ENCODE data around the gene GABRB1.

GABRB1 gene

DNA sequence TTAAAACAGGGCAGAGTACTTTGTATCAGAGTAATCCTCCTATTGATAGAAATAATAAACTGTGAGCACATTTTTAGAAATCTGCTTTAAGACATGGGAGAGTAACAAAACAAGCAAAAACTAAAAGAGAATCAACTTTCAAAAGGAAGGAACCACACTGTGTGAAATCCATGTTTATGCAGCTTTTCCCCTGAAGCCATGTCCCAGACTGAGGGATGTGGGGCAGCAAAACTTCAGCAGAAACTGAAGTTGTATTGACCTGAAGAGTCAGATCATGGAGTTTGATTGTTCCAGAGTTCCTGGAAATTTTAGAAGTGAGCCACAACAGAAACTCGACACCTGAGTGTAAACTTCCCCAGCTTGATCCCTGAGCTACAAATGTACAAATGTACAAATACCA lies 378.9 kb downstream of the GABRB1 start:
- no peak for DNase-seq

GRCh38 chr4:47413521-47413920 lies 382.2 kb downstream of the GABRB1 start:
- DNase-seq = no peak

DNA sequence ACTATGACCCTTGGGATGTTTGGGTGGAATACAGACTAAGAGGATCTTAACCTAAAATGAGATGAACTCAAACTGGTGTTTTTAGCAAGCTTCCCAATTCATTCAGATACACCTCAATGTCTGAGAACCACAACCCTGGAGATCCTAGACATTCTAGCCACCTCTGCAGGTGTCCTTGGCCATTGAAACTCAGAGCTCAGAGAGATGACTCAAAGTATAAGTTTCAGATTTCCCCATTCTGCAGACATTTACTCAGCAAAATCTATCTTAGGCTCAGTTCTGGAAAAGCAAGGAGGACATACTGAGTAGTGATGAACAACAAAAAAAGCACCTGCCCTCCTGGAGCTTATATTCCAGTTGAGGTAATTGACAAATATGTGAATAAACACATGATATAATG lies 384.4 kb downstream of the GABRB1 start:
- no peak for DNase-seq

- no peak for DNase-seq
Measured at GRCh38 chr4:47418147-47418546, 386.8 kb downstream of the GABRB1 start.

GRCh38 chr4:47419296-47419695 lies 387.9 kb downstream of the GABRB1 start:
- no peak for DNase-seq

DNA sequence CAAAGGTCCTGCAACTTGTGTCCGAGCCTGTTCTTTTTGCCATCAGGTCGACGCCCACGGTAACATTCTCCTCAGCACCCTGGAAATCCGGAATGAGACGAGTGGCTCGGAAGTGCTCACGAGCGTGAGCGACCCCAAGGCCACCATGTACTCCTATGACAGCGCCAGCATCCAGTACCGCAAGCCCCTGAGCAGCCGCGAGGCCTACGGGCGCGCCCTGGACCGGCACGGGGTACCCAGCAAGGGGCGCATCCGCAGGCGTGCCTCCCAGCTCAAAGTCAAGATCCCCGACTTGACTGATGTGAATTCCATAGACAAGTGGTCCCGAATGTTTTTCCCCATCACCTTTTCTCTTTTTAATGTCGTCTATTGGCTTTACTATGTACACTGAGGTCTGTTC lies 394.3 kb downstream of the GABRB1 start:
- DNase-seq = no peak

DNA sequence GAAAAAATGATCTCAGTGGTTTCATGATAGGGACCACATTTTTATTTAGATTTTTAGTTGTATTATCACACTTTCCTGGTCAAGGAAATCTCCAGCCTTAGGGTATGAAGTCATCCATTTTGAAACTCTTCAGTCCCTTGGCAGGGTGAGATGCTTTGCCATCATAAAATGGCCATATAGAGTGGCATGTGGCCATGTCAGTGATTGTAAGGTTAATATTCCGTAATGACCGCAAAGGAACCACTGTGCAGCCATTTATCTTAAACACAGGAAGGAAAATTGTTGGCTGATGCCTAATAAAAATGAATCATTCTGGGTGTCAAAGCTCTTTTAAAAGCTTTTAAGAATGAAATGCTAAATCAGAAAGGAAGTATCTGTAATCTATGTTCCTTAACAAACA lies 396.6 kb downstream of the GABRB1 start:
- no peak for DNase-seq

GRCh38 chr4:47432749-47433148 lies 401.4 kb downstream of the GABRB1 start:
- no peak for DNase-seq

DNA sequence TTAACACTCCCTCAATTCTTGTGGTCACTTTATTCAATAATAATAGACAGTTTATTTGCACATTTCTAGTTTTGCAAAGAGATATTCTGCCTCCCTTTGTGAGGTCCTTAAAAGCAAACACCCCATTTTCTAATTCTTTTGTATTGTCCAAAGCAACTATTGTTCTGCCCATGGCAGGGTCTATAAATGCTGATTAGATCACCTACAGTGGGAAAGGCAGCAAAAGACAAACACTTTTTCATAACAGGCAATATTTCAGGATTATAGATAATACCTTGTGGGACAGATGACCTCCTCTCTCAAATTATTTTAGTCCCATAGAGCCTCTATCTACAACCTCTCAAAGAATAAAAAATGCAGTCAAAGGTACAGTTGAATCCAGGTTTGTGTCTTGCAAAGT lies 403.6 kb downstream of the GABRB1 start:
- no peak for DNase-seq

GRCh38 chr4:47442980-47443379 lies 411.6 kb downstream of the GABRB1 start:
- peak; percentile 97 for DNase-seq

DNA sequence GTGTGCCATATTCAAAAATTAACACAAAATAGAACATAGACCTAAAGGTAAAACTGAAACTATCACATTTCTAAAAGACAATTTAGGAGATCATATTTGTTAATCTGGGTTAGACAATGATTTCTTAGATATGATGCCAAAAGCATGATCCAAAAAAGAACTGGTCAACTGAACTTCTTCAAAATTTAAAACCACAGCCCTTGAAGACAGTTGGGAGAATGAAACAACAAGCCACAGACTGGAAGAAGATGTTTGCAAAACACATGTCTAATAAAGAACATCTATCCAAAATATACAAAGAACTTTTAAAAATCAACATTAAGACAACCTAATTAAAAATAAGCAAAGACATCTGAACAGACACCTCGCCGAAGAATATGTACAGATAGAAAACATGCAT lies 412.7 kb downstream of the GABRB1 start:
- DNase-seq = peak; percentile 70

GRCh38 chr4:47451657-47452056 lies 420.3 kb downstream of the GABRB1 start:
- no peak for DNase-seq

GRCh38 chr4:47462799-47463234 lies 431.4 kb downstream of the GABRB1 start:
- no peak for DNase-seq

- peak; percentile 98 for DNase-seq
Measured at GRCh38 chr4:47463235-47463956, 432.0 kb downstream of the GABRB1 start, which contains the start of gene COMMD8. Gene COMMD8, minus strand, starts transcription at chr4:47463702. Its CDS starts 51 bp downstream, at chr4:47463651.

GRCh38 chr4:47465004-47465403 lies 433.6 kb downstream of the GABRB1 start:
- DNase-seq = peak; percentile 74

GRCh38 chr4:47466056-47466785 lies 434.9 kb downstream of the GABRB1 start:
- no peak for DNase-seq

GRCh38 chr4:47468706-47469365 lies 437.5 kb downstream of the GABRB1 start:
- no peak for DNase-seq

GRCh38 chr4:47469951-47470350 lies 438.6 kb downstream of the GABRB1 start:
- no peak for DNase-seq

- DNase-seq = no peak
Measured at GRCh38 chr4:47471064-47471463, 439.7 kb downstream of the GABRB1 start.

DNA sequence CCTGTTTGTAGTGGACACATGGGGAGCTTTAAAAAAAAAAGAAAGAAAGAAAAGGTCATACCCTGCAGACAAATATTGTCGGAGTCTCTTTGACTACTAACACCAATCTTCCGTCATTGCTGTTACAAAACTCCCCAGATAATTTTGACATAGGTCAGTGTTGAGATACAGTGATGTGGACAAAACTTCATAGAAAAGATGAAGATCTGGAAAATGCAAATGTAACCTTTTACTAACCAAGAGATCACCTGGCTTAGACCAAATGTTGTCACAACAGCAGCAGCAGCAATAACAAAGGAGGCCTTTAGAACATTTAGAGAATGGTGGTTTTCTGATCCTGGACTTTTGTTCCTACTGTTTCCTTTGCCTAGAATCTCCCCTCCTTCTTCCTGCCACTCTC lies 440.2 kb downstream of the GABRB1 start:
- DNase-seq = no peak

DNA sequence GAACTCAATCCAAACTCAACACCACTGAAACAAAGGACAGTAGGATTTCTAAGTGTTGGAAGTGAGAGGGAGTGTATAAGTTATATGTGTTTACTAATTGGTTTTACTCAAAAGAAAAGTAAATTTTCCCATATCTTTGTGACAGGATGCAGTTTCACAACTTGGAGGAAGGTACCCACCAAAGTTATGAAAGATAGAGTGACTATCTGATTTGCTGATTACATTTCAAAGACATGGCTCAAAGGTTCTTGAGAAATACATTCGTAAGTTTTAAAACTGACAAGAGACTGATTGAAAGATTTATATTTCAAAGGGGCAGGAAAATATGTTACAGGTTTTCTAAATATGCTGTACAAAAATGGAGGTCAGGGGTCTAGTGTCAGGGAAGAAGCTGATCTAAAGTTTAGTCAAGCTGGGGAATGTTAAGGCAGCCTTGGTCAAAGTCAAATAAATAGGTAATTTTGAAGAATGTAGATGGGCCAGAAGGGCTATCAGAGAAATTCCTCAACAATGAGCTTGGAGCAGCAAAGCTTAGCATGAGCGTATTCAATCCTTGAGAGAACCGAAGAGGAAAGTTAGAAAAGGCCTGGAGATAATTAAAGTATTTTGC lies 441.9 kb downstream of the GABRB1 start:
- no peak for DNase-seq

- DNase-seq = no peak
Measured at GRCh38 chr4:47474799-47475198, 443.4 kb downstream of the GABRB1 start.

DNA sequence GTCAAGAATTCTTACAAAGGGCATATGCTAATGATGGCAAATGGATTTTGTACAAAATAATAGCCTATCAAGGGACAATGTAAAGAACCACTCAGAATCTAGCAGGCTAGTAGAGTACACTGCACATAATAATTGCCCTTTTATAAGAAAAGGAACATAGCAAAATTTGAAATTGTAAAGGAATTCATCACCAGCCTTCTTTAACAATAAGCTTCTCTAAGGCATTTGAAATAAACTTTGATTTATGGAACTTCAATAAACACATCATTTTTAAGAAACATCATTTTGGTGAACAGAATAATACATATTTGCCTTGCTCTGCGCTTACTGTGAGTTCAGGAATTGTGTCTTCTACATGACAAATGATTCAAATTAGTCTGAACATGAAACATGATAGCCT lies 444.0 kb downstream of the GABRB1 start:
- no peak for DNase-seq
